Endothelial cell of umbilical vein (primary cell): ENCODE data around the gene SYK. TPM values are rescaled to one million over a fixed set of nuclear protein-coding genes. Genes with fewer than 3 reads are reported as not detected.

Experiments used
- BruUV-seq: library from RNA; stranded (reverse); fragments of 400-500 nt; replicated peaks from 2 replicates; lab custom pipeline; 2021; lab: Mats Ljungman, UMichigan
- CTCF ChIA-PET: fragments of 300-600, 350-600 bp; sonication (Branson Sonifier 250); formaldehyde crosslinking; loops from one replicate; lab custom pipeline; 2021; ENCODE audit warnings: antibody characterized with exemption, inconsistent platforms; lab: Charles Lee
- POLR2A ChIA-PET: fragments of 300-600, 350-600 bp; sonication (Branson Sonifier 250); formaldehyde crosslinking; loops from one replicate; lab custom pipeline; 2021; ENCODE audit warnings: antibody characterized with exemption, inconsistent platforms; lab: Charles Lee
- DNase-seq: peaks from one replicate; pipeline ENCODE4 v3.0.0-alpha.2; 2011; ENCODE audit warnings: low read depth, low spot score
- FAIRE-seq: peaks from 2 replicates; lab custom pipeline; 2011; peaks lifted over from hg19 to GRCh38; lab: Jason Lieb, UNC
- H2AFZ ChIP-seq: 2 replicates; pipeline ENCODE4 v1.6.0; 2012; ENCODE audit warnings: low read depth, low read length, control low read depth, inconsistent platforms
- H3K27ac ChIP-seq: 2 replicates; pipeline ENCODE4 v1.5.1; 2011; ENCODE audit warnings: low read depth, mild to moderate bottlenecking, control low read depth, low read length, moderate library complexity; ENCODE audit not compliant: insufficient read depth
- H3K27me3 ChIP-seq, 2 experiments: 2 replicates each; pipeline versions ENCODE4 v1.6.0 to v1.6.1; 2011; ENCODE audit warnings: low read length in 2 of 2, mixed read lengths in 1 of 2; ENCODE audit not compliant: control insufficient read depth in 2 of 2, insufficient read depth in 2 of 2
- H3K36me3 ChIP-seq, 2 experiments: 2 replicates in 1 of 2; 3 replicates in 1 of 2; pipeline ENCODE4 v1.5.1; 2011; ENCODE audit warnings: low read length in 2 of 2, mild to moderate bottlenecking in 1 of 2, moderate library complexity in 1 of 2; ENCODE audit not compliant: control insufficient read depth in 2 of 2, insufficient read depth in 2 of 2; ENCODE audit errors: extremely low read depth in 1 of 2
- H3K4me1 ChIP-seq: 3 replicates; pipeline ENCODE4 v1.5.1; 2011; ENCODE audit warnings: mild to moderate bottlenecking, low read length; ENCODE audit not compliant: control insufficient read depth, insufficient read depth; ENCODE audit errors: extremely low read depth
- H3K4me2 ChIP-seq: 2 replicates; pipeline ENCODE4 v1.6.1; 2011; ENCODE audit warnings: low read length, control low read depth, mixed read lengths; ENCODE audit not compliant: insufficient read depth
- H3K4me3 ChIP-seq, 3 experiments: fragments of 200-600 bp in 1 of 3; sonication (generic), shearing (Covaris generic) in 1 of 3; replicated peaks in 1 of 3; 2 replicates each; pipeline ENCODE4 v1.5.1; 2011 to 2016; ENCODE audit warnings: control low read depth in 3 of 3, low read length in 3 of 3, mild to moderate bottlenecking in 2 of 3, inconsistent platforms in 1 of 3, low read depth in 1 of 3, moderate library complexity in 1 of 3; ENCODE audit not compliant: insufficient read depth in 1 of 3
- H3K79me2 ChIP-seq: 2 replicates; pipeline ENCODE4 v1.6.0; 2012; ENCODE audit warnings: low read length, inconsistent platforms; ENCODE audit not compliant: control insufficient read depth, insufficient read depth
- H3K9ac ChIP-seq: replicated peaks from 2 replicates; pipeline ENCODE3; 2011; ENCODE audit warnings: low read length, control low read depth; ENCODE audit not compliant: insufficient read depth; ENCODE audit errors: extremely low read depth
- H3K9me1 ChIP-seq: replicated peaks from 3 replicates; pipeline ENCODE4 v1.6.0; 2011; ENCODE audit warnings: mild to moderate bottlenecking, low read length; ENCODE audit not compliant: control insufficient read depth, insufficient read depth; ENCODE audit errors: extremely low read depth
- H3K9me3 ChIP-seq: replicated peaks from 2 replicates; pipeline ENCODE4 v1.5.1; 2012; ENCODE audit warnings: low read length, inconsistent platforms; ENCODE audit not compliant: control insufficient read depth, insufficient read depth
- H4K20me1 ChIP-seq: replicated peaks from 2 replicates; pipeline ENCODE3; 2011; ENCODE audit warnings: mild to moderate bottlenecking, low read length; ENCODE audit not compliant: control insufficient read depth, insufficient read depth; ENCODE audit errors: extremely low read depth
- EZH2 ChIP-seq: IDR thresholded peaks from 2 replicates; pipeline ENCODE4 v1.6.1; 2012; ENCODE audit warnings: borderline replicate concordance, low read depth, mild to moderate bottlenecking, moderate library complexity, low read length, inconsistent platforms; ENCODE audit not compliant: severe bottlenecking
- FOS ChIP-seq: IDR thresholded peaks from 2 replicates; pipeline ENCODE4 v1.6.1; 2011; ENCODE audit warnings: mild to moderate bottlenecking, low read length, moderate library complexity, borderline replicate concordance; ENCODE audit not compliant: insufficient read depth
- GATA2 ChIP-seq: IDR thresholded peaks from 2 replicates; pipeline ENCODE4 v1.7.0; 2011; ENCODE audit warnings: low read depth, mild to moderate bottlenecking, moderate library complexity, mixed read lengths, low read length; ENCODE audit not compliant: insufficient read length, insufficient read depth
- JUN ChIP-seq: IDR thresholded peaks from 2 replicates; pipeline ENCODE4 v1.6.1; 2011; ENCODE audit warnings: borderline replicate concordance, low read depth; ENCODE audit not compliant: insufficient read length, insufficient read depth
- MYC ChIP-seq: IDR thresholded peaks from one replicate; pipeline ENCODE4 v1.6.1; 2011; ENCODE audit warnings: mild to moderate bottlenecking, low read depth, low read length
- POLR2A ChIP-seq: IDR thresholded peaks from 2 replicates; pipeline ENCODE4 v1.6.1; 2012; ENCODE audit warnings: low read depth, mild to moderate bottlenecking, control low read depth, low read length
- POLR2AphosphoS5 ChIP-seq: IDR thresholded peaks from 2 replicates; pipeline ENCODE4 v1.6.1; 2012; ENCODE audit warnings: low read depth, mild to moderate bottlenecking, control low read depth, low read length, moderate library complexity; ENCODE audit not compliant: insufficient read depth
- dilution Hi-C: fragments of 300-500 bp; cut with MboI; formaldehyde crosslinking; loops from one replicate; pipeline ENCODE4 v1.15.0; 2019; ENCODE audit warnings: low sequenced_read_pairs; ENCODE audit not compliant: extremely low pct_ligation_motif_present
- intact Hi-C: fragments of 100-400 bp; cut with micrococcal nuclease; formaldehyde crosslinking; loops from one replicate; pipeline ENCODE4 v1.10.0; 2022
- polyA plus RNA-seq, 4 experiments: library from polyadenylated mRNA; depleted of rRNA in 3 of 4; stranded (reverse) in 3 of 4; unstranded in 1 of 4; fragments of >200 nt; gene quantifications; 2 replicates each; pipeline versions ENCODE4 v1.2.1 to v1.2.3, GENCODE V29; 2011 to 2012; ENCODE audit warnings: missing spikeins in 1 of 4
- total RNA-seq: library from RNA; stranded (reverse); gene quantifications from 2 replicates; pipeline ENCODE4 v1.2.3, GENCODE V29; 2021
- TF ChIP-seq, protein P1 (sequence below), 2 donors: IDR thresholded peaks; 1 replicate in 1 of 2; 2 replicates in 1 of 2; pipeline ENCODE4 v1.5.1; 2011; ENCODE audit warnings: low read length in 2 of 2, mild to moderate bottlenecking in 2 of 2, moderate library complexity in 2 of 2, control low read depth in 1 of 2, inconsistent platforms in 1 of 2, low read depth in 1 of 2; ENCODE audit not compliant: insufficient read depth in 1 of 2; ENCODE audit errors: extremely low read depth in 1 of 2
- TF ChIP-seq, protein P2 (sequence below): IDR thresholded peaks from 2 replicates; pipeline ENCODE4 v1.6.1; 2011; ENCODE audit not compliant: insufficient read depth, insufficient read length

The SYK gene
- total and polyA plus RNA-seq, 2 donors (not counting 3 experiments of a cell fraction or from before 2014, with no cell fraction given): not detected

GRCh38 chr9:90822866-90823265 is 21.2 kb downstream of the SYK start:
- FAIRE-seq (no peak), DNase-seq (no peak)
- Histone ChIP-seq H3K9me1 (no peaks in the 10 kb centered on the region), H3K79me2 (no peaks in the 10 kb centered on the region), H4K20me1 (no peaks in the 10 kb centered on the region), H3K9me3 (no peaks in the 10 kb centered on the region), H2AFZ (no peak overlapping the region), H3K9ac (no peak overlapping the region), H3K4me2 (no peak overlapping the region), H3K27ac (no peak overlapping the region), H3K4me1 (no peaks in the 10 kb centered on the region), H3K4me3 (no peak overlapping the region), H3K27me3 (no peaks in the 10 kb centered on the region), H3K36me3 (no peaks in the 10 kb centered on the region)
- ChIA-PET POLR2A (no interaction called here), CTCF (no interaction called here)
- dilution Hi-C loops (no loop called here), intact Hi-C loops (no loop called here)
- TF ChIP-seq EZH2 (no peak), MYC (no peak), FOS (no peak), JUN (no peak), POLR2AphosphoS5 (no peak), GATA2 (no peak), POLR2A (no peak)
- TF ChIP-seq, protein P1, sequence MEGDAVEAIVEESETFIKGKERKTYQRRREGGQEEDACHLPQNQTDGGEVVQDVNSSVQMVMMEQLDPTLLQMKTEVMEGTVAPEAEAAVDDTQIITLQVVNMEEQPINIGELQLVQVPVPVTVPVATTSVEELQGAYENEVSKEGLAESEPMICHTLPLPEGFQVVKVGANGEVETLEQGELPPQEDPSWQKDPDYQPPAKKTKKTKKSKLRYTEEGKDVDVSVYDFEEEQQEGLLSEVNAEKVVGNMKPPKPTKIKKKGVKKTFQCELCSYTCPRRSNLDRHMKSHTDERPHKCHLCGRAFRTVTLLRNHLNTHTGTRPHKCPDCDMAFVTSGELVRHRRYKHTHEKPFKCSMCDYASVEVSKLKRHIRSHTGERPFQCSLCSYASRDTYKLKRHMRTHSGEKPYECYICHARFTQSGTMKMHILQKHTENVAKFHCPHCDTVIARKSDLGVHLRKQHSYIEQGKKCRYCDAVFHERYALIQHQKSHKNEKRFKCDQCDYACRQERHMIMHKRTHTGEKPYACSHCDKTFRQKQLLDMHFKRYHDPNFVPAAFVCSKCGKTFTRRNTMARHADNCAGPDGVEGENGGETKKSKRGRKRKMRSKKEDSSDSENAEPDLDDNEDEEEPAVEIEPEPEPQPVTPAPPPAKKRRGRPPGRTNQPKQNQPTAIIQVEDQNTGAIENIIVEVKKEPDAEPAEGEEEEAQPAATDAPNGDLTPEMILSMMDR (IDR thresholded peaks at IDR 0.05; ENCODE audit: extremely low read depth in 1 of 2, insufficient read depth in 1 of 2, low read depth in 1 of 2, low read length in 2 of 2): no peak
- TF ChIP-seq, protein P2, sequence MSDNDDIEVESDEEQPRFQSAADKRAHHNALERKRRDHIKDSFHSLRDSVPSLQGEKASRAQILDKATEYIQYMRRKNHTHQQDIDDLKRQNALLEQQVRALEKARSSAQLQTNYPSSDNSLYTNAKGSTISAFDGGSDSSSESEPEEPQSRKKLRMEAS: no peak
- BruUV-seq: no TSS peak
